NCI-H446 (cell line): ENCODE data around the gene ZNF57.
"Not testable (repeated sequence)": the region's sequence is repeated elsewhere in the genome, so short reads cannot be mapped to it uniquely, and the experiment has no call there.

Experiments used
- DNase-seq, 2 experiments: peaks; one replicate each; lab custom pipeline; 2025; lab: John Stamatoyannopoulos, UW

ZNF57 gene

DNA sequence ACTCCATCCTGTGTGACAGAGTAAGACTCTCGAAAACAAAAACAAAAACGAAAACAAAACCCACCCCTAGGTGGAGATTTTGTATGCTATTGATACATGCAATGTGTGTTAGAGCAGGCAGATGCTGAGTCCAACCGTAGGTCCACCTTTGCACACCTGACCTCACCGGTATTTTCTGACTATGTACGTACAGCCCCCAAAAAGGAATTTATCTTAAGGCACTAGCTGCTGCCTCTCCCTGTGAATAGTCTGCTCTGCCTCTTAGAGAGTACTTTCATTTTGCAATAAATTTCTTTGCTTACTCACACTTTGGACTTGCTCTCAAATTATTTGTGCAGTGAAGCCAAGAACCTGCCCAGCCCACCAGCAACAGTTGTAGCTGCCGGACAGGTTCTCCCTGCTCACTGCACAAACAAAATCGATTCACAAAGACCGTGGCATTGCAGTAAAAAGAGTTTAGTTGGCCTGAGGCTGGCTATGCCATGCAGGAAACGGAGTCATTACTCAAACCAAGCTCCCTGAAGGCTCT lies 52.3 kb downstream of the ZNF57 start:
- no peak for DNase-seq

GRCh38 chr19:2957160-2957559 lies 56.4 kb downstream of the ZNF57 start:
- no peak for DNase-seq

- DNase-seq, result no peak
Measured at GRCh38 chr19:2960120-2960519, 59.4 kb downstream of the ZNF57 start.

- peak; percentile 86 to 87 for DNase-seq
Measured at GRCh38 chr19:2962018-2962670, 61.4 kb downstream of the ZNF57 start.

DNA sequence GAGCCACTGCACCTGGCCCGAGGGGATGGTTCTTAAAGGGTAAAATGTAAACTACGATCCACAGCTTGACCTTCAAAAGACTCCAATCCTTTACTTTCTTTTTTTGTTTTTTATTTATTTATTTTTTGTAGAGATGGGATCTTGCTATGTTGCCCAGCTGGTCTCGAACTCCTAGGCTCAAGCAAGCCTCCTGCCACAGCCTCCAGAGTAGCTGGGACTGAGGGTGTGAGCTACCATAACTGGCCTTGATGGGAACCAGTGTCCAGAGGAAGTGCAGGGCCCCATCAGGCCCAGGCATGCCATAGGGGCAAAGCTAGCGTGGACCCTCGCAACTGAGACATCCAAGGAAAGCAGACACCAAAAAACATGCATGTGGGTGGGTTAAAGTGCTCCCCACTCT lies 62.4 kb downstream of the ZNF57 start:
- DNase-seq, result no peak

DNA sequence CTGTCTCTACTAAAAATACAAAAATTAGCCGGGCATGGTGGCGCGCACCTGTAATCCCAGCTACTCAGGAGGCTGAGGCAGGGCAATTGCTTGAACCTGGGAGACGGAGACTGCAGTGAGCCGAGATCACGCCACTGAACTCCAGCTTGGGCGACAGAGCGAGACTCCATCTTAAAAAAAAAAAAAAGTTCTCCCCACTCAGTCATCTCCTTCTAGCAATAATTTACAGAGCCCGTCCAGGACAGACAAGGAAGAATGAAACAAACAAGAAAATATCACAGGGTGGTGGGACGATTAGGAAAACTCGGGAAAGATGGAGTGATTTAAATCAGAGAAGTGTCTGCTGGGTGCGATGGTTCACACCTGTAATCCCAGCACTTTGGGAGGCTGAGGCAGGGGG lies 62.9 kb downstream of the ZNF57 start:
- DNase-seq, result not testable (repeated sequence)

DNA sequence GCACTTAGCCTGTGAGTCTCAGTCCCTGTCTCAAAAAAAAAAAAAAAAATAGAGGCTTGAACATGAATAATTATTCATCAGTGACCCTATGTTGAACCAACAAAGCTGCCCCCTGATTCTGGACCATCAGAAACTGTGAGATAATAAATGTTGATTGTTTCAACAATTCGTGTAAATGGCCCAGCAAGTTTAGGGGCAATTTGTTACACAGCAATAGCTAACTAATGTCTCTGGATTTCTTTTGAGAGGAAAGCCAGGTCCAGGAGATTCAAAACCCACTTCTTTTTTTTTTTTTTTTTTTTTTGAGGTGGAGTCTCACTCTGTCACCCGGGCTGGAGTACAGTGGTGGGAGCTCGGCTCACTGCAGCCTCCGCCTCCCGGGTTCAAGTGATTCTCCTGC lies 64.1 kb downstream of the ZNF57 start:
- DNase-seq, result no peak

- DNase-seq, result no peak
Measured at GRCh38 chr19:2967972-2968371, 67.2 kb downstream of the ZNF57 start.
